ENCODE data around the gene TVP23B.
"Not testable (repeated sequence)": the region's sequence is repeated elsewhere in the genome, so short reads cannot be mapped to it uniquely, and the experiment has no call there.

TVP23B gene

DNA sequence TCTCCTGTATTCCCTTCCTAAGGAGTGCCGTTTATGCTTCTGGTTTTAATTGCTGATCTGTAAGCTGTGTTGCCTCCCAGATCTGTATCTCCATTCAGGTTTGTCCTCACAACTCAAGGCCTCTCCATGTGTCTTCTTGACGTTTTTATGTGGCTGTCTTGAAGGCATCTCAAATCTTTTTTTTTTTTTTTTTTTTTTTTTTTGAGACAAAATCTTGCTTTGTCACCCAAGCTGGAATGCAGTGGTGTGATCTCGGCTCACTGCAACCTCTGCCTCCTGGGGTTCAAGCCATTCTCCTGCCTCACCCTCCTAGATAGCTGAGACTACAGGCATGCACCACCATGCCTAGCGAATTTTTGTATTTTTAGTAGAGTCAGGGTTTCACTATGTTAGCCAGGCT is 13.9 kb downstream of the TVP23B start:
- not testable (repeated sequence) for DNase-seq

DNA sequence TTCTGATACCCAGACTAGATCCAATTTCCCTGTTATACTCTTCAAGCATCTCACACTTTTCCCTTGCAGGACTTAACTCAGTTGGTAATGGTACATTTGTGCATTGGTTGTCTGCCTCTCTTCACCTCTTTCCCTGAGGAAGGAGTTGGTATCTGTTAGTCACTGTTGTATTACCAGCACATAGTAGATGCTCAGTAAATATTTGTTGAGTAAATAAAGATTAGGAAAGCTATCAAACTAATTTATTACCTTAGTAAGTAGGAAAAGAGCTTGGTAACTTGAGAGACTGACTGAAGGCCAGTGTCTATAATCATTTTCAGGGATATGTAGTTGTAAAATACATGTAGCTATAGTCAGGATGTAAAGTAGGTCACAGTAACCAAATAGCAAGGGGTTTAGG is 15.9 kb downstream of the TVP23B start:
- not testable (repeated sequence) for DNase-seq

DNA sequence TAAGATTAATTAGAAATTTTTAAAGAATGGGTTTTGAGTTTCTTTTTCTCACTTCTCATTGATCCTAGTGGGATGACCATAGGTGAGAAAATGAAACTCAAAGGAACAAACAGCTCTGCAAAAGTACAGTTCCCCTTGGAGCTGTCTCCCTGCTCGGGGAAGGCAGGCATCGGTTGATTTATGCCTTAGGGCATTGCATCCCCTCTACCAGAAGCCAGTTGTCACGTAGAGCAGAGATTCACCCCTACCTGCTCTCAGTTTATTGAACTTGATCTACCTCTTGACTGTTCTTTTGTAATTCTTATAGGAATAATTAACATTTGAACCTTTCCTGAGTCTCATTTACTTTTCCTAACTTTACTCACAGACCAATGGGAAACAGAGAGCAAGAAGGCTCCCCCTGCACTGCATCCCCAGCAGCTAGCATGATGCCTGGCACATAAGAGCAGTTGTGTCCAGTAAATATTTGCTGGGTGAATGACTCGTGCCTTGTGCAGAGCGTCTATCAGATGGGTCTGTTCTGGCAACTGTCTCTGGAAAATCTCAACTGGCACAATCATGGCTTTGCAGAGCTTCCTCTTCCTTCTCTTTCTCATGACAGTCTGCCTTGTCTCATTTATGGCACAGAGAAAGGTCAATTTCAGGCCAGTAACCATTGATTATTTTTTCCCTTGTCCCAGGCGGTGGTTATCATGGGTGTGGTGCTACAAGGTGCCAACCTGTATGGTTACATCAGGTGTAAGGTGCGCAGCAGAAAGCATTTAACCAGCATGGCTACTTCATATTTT is 22.7 kb downstream of the TVP23B start:
- DNase-seq, result not testable (repeated sequence)

DNA sequence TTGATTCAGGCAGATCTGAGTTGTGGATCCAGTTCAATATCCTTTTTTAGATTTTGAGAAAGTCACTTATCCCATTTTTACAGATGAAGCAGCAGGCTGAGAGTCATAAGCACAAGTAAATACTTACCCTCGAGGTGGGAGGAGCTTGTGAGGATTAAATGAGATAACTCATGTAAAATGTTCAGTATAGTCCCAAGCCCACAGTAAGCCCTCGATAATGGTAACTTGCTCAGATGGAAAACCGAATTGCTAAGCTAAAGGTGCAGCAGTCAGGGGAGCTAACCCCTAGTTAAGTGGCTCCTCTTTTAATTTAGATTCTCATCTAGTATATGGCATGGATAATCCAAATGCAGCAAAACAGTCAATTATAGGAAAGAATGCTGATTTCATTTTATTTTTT is 34.9 kb downstream of the TVP23B start:
- DNase-seq, result not testable (repeated sequence)

DNA sequence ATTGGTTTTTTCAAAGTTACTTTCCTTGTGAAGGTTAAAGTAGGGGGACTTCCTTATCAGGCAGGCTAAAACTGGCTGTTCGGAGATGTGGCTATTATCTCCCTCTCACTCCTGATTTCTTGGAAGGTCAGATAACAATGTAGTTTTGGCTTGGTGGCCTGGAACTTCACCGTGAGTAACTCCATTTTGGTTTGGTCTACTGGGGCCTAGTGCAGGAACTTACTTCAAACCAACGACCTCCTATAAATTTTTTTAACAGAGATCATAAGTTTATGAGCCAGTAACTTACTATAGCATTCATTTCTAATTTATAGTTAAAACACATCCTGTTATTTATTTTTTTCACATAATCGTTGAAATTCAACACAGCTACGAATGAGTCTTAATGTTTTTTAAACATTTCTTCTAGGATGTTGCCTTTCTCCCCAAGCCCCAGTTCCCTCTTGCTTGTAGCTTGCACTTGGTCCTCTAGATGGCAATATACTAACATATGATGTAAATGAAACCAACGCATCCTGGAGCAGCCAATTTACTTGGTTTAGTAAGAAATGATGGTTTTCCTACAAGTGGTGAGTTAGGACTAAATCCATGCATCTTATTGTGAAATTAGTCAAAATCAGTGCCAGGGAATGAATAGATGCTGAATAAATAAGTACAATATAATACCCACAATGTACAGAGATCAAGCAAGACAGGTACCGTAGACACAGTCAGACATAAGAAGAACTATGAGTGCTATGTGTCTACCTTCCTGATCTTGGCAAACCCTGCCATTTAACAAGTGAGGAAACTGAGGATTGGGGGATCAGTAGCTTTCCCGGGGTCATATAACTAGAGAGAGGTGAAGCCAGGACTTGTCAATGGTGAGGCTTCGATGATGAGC is 35.7 kb downstream of the TVP23B start:
- peak; percentile 83 for DNase-seq

DNA sequence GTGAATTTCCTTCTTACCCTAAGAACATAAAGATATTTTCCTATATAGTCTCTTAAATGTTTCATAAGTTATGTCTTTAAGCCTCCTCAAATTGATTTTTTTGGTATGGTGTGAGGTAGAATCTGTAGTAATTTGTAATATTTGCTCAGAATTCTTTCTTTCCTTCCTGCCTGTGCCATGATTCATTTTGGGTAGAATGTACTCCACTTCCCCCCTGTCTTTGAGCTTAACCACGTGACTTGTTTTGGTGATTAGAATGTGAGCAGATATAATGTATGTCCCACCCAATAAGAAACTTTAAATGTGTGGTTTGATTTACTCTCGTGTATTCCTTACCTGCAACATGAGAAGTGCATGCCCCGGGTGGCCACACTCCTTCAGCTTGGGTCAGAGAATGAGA is 40.4 kb downstream of the TVP23B start:
- not testable (repeated sequence) for DNase-seq

DNA sequence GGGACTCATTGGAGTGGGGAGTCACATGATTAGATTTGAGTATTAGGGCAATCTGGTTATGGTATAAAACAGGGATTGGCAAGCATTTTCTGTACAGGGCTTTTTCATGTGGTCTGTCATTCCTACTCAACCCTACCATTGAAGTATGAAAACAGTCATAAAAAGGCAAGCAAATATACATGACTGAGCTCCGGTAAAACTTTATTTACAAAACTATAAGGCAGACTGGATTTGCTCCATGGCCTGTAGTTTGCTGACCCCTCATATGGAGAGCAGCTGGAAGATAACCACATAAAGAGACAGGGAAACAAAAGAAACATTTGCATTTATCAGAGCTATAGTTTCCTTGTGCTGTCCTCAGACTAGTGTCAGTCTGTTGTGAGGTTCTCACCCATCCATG is 46.6 kb downstream of the TVP23B start:
- not testable (repeated sequence) for DNase-seq

DNA sequence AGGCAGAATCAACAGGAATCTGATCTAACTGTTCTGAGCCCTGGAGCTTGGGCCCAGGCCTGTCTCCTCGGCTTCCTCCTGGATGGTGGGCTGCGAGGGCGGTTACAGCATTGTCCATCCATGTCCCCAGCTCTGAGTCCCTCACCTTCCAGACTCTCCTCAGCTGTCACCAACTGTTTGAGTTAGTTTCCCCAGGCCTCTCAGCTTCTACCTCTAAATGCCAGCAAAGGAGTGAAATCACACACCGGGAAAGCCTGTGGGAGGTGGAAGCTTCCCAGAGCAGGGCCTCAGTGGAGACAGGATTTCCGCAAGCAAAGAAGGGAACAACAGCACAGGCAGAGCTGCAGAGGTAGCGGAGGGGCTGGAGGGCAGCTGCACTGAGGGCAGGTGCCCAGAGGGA is 67.5 kb downstream of the TVP23B start:
- DNase-seq, result no peak

DNA sequence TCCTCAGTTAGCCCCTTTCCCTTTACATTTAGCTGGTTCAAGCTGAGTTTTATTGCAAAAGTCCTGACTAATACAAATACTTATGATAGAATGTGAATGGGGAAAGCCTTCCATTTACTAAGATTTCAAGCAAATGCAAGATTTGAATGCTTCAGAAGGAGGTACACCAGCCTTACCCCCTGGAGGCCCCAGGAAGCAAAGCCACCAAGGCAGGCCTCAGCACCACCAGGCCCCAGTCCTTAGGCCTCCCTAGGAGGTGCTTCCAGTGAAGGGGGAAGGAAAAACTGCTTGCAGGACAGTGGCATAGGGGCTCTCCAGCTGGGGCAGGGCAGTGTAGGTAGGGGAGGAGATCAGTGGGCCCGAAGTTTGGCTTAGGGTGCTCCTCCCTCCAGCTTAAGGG is 69.7 kb downstream of the TVP23B start:
- DNase-seq, result no peak

DNA sequence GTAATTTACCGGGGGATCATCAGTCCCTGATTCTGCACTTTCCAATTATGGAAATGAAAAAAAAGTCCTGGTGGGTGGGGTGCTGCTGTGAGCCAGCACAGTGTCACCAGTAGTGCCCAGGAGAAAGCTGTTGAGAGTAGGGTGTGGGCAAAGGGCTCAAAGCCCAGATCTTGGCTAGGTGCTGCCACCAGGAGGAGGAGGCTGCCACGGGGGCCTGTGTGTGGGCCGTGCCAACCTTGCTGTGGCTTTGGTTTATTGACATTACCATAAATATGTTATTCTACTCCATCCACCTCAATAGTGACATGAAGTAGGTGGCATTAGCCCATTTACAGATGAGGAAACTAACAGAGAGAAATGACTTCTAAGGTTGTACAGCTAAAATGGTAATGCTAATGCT is 70.2 kb downstream of the TVP23B start:
- no peak for DNase-seq

DNA sequence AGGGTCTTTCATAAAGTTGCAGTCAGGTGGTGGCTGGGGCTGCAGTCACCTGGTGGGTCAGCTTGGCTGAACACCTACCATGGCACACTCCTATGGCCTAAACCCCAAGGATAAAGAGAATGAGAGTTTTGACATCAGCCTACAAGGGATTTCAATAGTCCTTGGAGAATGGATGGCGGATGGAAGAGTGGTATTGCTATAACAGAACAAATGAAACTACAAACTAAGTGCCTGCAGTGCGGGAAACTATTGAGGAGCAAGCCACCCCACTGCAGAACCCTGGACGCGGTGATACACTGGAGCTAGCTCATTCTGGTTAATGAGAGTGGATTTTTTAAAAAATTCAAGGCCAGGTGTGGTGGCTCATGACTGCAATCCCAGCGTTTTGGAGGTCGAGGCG is 74.0 kb downstream of the TVP23B start:
- no peak for DNase-seq

DNA sequence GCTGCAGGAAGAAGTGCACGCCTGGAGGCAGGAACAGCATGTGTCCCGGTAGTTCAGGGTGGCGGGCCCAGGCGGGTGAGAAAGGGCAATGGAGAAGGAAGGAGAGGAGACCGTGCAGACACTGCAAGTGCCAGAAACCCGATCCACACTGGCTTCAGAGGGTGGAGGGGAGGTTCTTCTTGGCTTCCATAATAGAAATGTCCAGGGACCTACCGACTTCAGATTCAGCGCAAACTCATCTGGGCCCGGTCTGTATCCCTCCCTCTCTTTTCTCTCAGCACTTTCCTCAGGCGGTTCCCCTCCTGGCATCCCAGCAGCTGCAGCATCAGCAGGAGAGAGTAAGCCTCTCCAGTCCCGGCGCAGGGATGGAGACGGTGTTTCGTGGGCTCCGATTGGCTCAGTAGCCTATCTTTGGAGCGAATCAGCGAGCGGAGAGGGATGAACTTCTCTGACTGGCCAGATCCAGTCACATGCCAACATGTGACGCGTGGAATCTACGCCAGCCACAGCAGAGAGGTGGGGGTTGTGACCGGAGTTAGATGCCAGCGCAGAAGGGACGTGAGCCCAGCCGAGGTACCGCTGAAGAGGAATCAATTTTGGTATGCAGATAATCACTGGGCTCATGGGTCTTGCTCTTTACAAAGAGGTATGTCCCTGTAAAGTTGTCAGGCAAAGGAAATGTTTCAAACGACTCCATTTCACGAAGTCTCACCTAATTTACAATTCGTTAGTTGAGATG is 75.0 kb downstream of the TVP23B start:
- DNase-seq, result peak; percentile 98
